H1 (cell line): ENCODE measurements around the gene PBX1. TPM values are rescaled to one million over a fixed set of nuclear protein-coding genes. Genes with fewer than 3 reads are reported as not detected.

ENCODE experiments used
- CTCF ChIA-PET: fragments of 300-600 bp; sonication (Branson Sonifier 250); formaldehyde crosslinking; loops from one replicate; lab custom pipeline; 2021; ENCODE audit not compliant: partially characterized antibody; lab: Charles Lee
- POLR2A ChIA-PET: fragments of 300-600 bp; sonication (Branson Sonifier 250); formaldehyde crosslinking; loops from one replicate; lab custom pipeline; 2021; ENCODE audit warnings: inconsistent platforms; ENCODE audit not compliant: partially characterized antibody; lab: Charles Lee
- DNase-seq, 2 experiments: peaks; one replicate each; pipeline versions ENCODE4 v3.0.0 to v3.0.0-alpha.2; 2010 to 2022; ENCODE audit warnings: low spot score in 2 of 2, low read depth in 1 of 2, mixed read lengths in 1 of 2
- FAIRE-seq: peaks from 2 replicates; lab custom pipeline; 2011; peaks lifted over from hg19 to GRCh38; lab: Jason Lieb, UNC
- H2AFZ ChIP-seq: 2 replicates; pipeline ENCODE4 v1.8.1; 2012; ENCODE audit warnings: low read length, inconsistent platforms
- H2AK5ac ChIP-seq: 2 replicates; pipeline ENCODE4 v1.6.1; 2013; ENCODE audit warnings: low read depth, low read length
- H2BK120ac ChIP-seq: replicated peaks from 2 replicates; pipeline ENCODE3; 2013; ENCODE audit warnings: low read depth, low read length, inconsistent platforms
- H2BK12ac ChIP-seq: 2 replicates; pipeline ENCODE4 v1.6.1; 2013; ENCODE audit warnings: low read depth, low read length
- H2BK15ac ChIP-seq: 2 replicates; pipeline ENCODE4 v1.6.1; 2013; ENCODE audit warnings: low read length
- H2BK20ac ChIP-seq: 2 replicates; pipeline ENCODE4 v1.6.1; 2013; ENCODE audit warnings: low read length
- H2BK5ac ChIP-seq: 2 replicates; pipeline ENCODE4 v1.6.1; 2013; ENCODE audit warnings: low read depth, low read length
- H3K14ac ChIP-seq: 2 replicates; pipeline ENCODE4 v1.6.1; 2013; ENCODE audit warnings: inconsistent platforms; ENCODE audit not compliant: insufficient read length
- H3K18ac ChIP-seq: 2 replicates; pipeline ENCODE4 v1.6.1; 2013; ENCODE audit warnings: low read length; ENCODE audit errors: extremely low read depth
- H3K23ac ChIP-seq: 2 replicates; pipeline ENCODE4 v1.6.1; 2013; ENCODE audit warnings: inconsistent platforms; ENCODE audit not compliant: insufficient read length
- H3K23me2 ChIP-seq: 2 replicates; pipeline ENCODE4 v1.6.1; 2013; ENCODE audit warnings: low read depth, low read length
- H3K27ac ChIP-seq: 2 replicates; pipeline ENCODE4 v1.6.1; 2011; ENCODE audit warnings: low read depth, low read length, inconsistent platforms
- H3K27me3 ChIP-seq, 4 experiments: replicated peaks in 1 of 4; 1 replicate in 1 of 4; 2 replicates in 3 of 4; pipeline versions ENCODE4 v1.6.1 to v1.8.1; 2011 to 2013; ENCODE audit warnings: low read length in 3 of 4, mild to moderate bottlenecking in 3 of 4, inconsistent platforms in 2 of 4, mixed read lengths in 2 of 4, moderate library complexity in 1 of 4; ENCODE audit not compliant: control insufficient read depth in 3 of 4, insufficient read depth in 3 of 4; ENCODE audit errors: extremely low read depth in 1 of 4
- H3K36me3 ChIP-seq, 4 experiments: 2 replicates each; pipeline versions ENCODE4 v1.6.1 to v1.8.1; 2011 to 2013; ENCODE audit warnings: mild to moderate bottlenecking in 4 of 4, low read length in 3 of 4, moderate library complexity in 2 of 4, control low read depth in 1 of 4, inconsistent platforms in 1 of 4; ENCODE audit not compliant: insufficient read depth in 4 of 4, control insufficient read depth in 2 of 4
- H3K4ac ChIP-seq: replicated peaks from 2 replicates; pipeline ENCODE3; 2013; ENCODE audit warnings: low read length, low read depth, mixed read lengths, inconsistent platforms; ENCODE audit not compliant: insufficient read length
- H3K4me1 ChIP-seq, 4 experiments: replicated peaks in 1 of 4; 1 replicate in 1 of 4; 2 replicates in 3 of 4; pipeline versions ENCODE4 v1.6.1 to v1.8.1; 2011 to 2013; ENCODE audit warnings: low read length in 3 of 4, inconsistent platforms in 2 of 4, mixed read lengths in 1 of 4; ENCODE audit not compliant: insufficient read depth in 4 of 4, control insufficient read depth in 3 of 4
- H3K4me2 ChIP-seq, 2 experiments: 2 replicates each; pipeline versions ENCODE4 v1.6.1 to v1.8.1; 2011 to 2013; ENCODE audit warnings: low read depth in 2 of 2, low read length in 2 of 2, control low read depth in 1 of 2, inconsistent platforms in 1 of 2, mild to moderate bottlenecking in 1 of 2; ENCODE audit not compliant: insufficient read depth in 1 of 2
- H3K4me3 ChIP-seq, 4 experiments: fragments of 200-600, 300-600 bp in 1 of 4; sonication (generic), shearing (Covaris generic), sonication (Bioruptor Twin) in 1 of 4; 2 replicates each; pipeline versions ENCODE4 v1.5.1 to v1.8.1; 2011 to 2016; ENCODE audit warnings: low read length in 4 of 4, low read depth in 3 of 4, control low read depth in 2 of 4, inconsistent platforms in 2 of 4, mild to moderate bottlenecking in 2 of 4, mixed read lengths in 1 of 4, moderate library complexity in 1 of 4; ENCODE audit not compliant: insufficient read depth in 2 of 4; ENCODE audit errors: extremely low read depth in 1 of 4
- H3K56ac ChIP-seq: replicated peaks from 2 replicates; pipeline ENCODE3; 2013; ENCODE audit warnings: low read depth, mild to moderate bottlenecking, mixed read lengths, low read length, inconsistent platforms; ENCODE audit not compliant: insufficient read length
- H3K79me1 ChIP-seq: 2 replicates; pipeline ENCODE4 v1.6.1; 2013; ENCODE audit warnings: low read depth, low read length, control low read depth
- H3K79me2 ChIP-seq, 2 experiments: 2 replicates each; pipeline versions ENCODE4 v1.6.1 to v1.8.1; 2012 to 2013; ENCODE audit warnings: low read length in 2 of 2, mild to moderate bottlenecking in 2 of 2, inconsistent platforms in 1 of 2; ENCODE audit not compliant: insufficient read depth in 2 of 2, control insufficient read depth in 1 of 2
- H3K9ac ChIP-seq, 4 experiments: replicated peaks in 1 of 4; 1 replicate in 1 of 4; 2 replicates in 3 of 4; pipeline versions ENCODE4 v1.6.1 to v1.8.1; 2011 to 2013; ENCODE audit warnings: low read depth in 3 of 4, low read length in 3 of 4, control low read depth in 2 of 4, mild to moderate bottlenecking in 2 of 4, moderate library complexity in 2 of 4, inconsistent platforms in 1 of 4; ENCODE audit errors: extremely low read depth in 1 of 4
- H3K9me3 ChIP-seq, 2 experiments: 2 replicates each; pipeline versions ENCODE4 v1.6.1 to v1.8.1; 2012 to 2013; ENCODE audit warnings: mild to moderate bottlenecking in 2 of 2, moderate library complexity in 2 of 2, control low read depth in 1 of 2, inconsistent platforms in 1 of 2, low read depth in 1 of 2, low read length in 1 of 2, mixed read lengths in 1 of 2; ENCODE audit not compliant: insufficient read depth in 2 of 2
- H4K20me1 ChIP-seq, 2 experiments: replicated peaks in 1 of 2; 2 replicates each; pipeline versions ENCODE3 to v1.8.1; 2011 to 2013; ENCODE audit warnings: inconsistent platforms in 2 of 2, low read length in 2 of 2, mild to moderate bottlenecking in 1 of 2; ENCODE audit not compliant: insufficient read depth in 2 of 2, control insufficient read depth in 1 of 2
- H4K5ac ChIP-seq: 2 replicates; pipeline ENCODE4 v1.6.1; 2013; ENCODE audit warnings: low read length, low read depth, mixed read lengths, inconsistent platforms; ENCODE audit not compliant: insufficient read length
- H4K8ac ChIP-seq: 2 replicates; pipeline ENCODE4 v1.8.0; 2013; ENCODE audit warnings: mild to moderate bottlenecking, moderate library complexity, low read length, inconsistent platforms; ENCODE audit not compliant: insufficient read depth; ENCODE audit errors: extremely low read depth
- H4K91ac ChIP-seq: replicated peaks from 2 replicates; pipeline ENCODE3; 2013; ENCODE audit warnings: low read length, mixed read lengths, inconsistent platforms; ENCODE audit not compliant: insufficient read length
- CBX5 ChIP-seq: fragments of 300-800, 300-1000 bp; sonication (generic); IDR thresholded peaks from 2 replicates; pipeline ENCODE4 v1.7.1; 2016; ENCODE audit warnings: antibody characterized with exemption, low read length, low read depth
- CHD1 ChIP-seq: IDR thresholded peaks from 2 replicates; pipeline ENCODE4 v1.6.1; 2012; ENCODE audit warnings: low read depth, low read length, improper control_type of control experiment
- FOSL1 ChIP-seq: IDR thresholded peaks from 2 replicates; pipeline ENCODE4 v1.6.1; 2011; ENCODE audit warnings: mild to moderate bottlenecking, low read depth, low read length, moderate library complexity; ENCODE audit not compliant: insufficient read depth
- MAX ChIP-seq: IDR thresholded peaks from 2 replicates; pipeline ENCODE4 v1.6.1; 2012; ENCODE audit warnings: inconsistent platforms
- NRF1 ChIP-seq: IDR thresholded peaks from 2 replicates; pipeline ENCODE4 v1.6.1; 2011; ENCODE audit warnings: mild to moderate bottlenecking, low read depth, low read length, improper control_type of control experiment
- POU5F1 ChIP-seq: IDR thresholded peaks from 2 replicates; pipeline ENCODE4 v1.6.1; 2011; ENCODE audit warnings: low read depth, mild to moderate bottlenecking, low read length, moderate library complexity
- RAD21 ChIP-seq, 2 experiments: IDR thresholded peaks in 1 of 2; conservative IDR thresholded peaks in 1 of 2; 2 replicates each; pipeline ENCODE4 v1.6.1; 2011; ENCODE audit warnings: low read depth in 2 of 2, low read length in 2 of 2, improper control_type of control experiment in 1 of 2, inconsistent platforms in 1 of 2, mild to moderate bottlenecking in 1 of 2, moderate library complexity in 1 of 2
- RNF2 ChIP-seq: fragments of 200-900, 300-1000 bp; sonication (generic); IDR thresholded peaks from 2 replicates; pipeline ENCODE4 v1.7.1; 2016; ENCODE audit warnings: borderline replicate concordance, low read depth, mild to moderate bottlenecking, antibody characterized with exemption, low read length; ENCODE audit not compliant: poor library complexity, severe bottlenecking; ENCODE audit errors: missing control alignments
- SIN3A ChIP-seq, 2 experiments: IDR thresholded peaks in 1 of 2; conservative IDR thresholded peaks in 1 of 2; 2 replicates each; pipeline ENCODE4 v1.6.1; 2011 to 2012; ENCODE audit warnings: low read length in 2 of 2, improper control_type of control experiment in 1 of 2, low read depth in 1 of 2, mild to moderate bottlenecking in 1 of 2
- SIX5 ChIP-seq: IDR thresholded peaks from 2 replicates; pipeline ENCODE4 v1.6.1; 2011; ENCODE audit warnings: mild to moderate bottlenecking, low read depth, low read length
- SP1 ChIP-seq: IDR thresholded peaks from 2 replicates; pipeline ENCODE4 v1.6.1; 2011; ENCODE audit warnings: low read depth, low read length
- TAF1 ChIP-seq: IDR thresholded peaks from 2 replicates; pipeline ENCODE4 v1.6.1; 2011; ENCODE audit warnings: mild to moderate bottlenecking, low read depth, low read length
- WGBS, 2 experiments: shearing (Covaris generic) in 1 of 2; methylation state at CpG; one replicate each; pipeline versions ENCODE4 v1.1.6 to v1.1.7; 2013 to 2015; ENCODE audit warnings: low lambda C conversion rate in 2 of 2, mixed read lengths in 2 of 2, inconsistent platforms in 1 of 2, low coverage in 1 of 2, missing lambda C conversion rate in 1 of 2; ENCODE audit not compliant: insufficient replicate concordance in 2 of 2, insufficient coverage in 1 of 2, insufficient read length in 1 of 2; ENCODE audit errors: extremely low coverage in 1 of 2, missing lambda C conversion rate in 1 of 2; 5-methylcytosine and 5-hydroxymethylcytosine counted together
- polyA plus RNA-seq, 7 experiments: library from polyadenylated mRNA; depleted of rRNA in 3 of 7; stranded (reverse) in 5 of 7; unstranded in 2 of 7; fragments of >200 nt in 5 of 7; fragments of 200-250 nt in 2 of 7; gene quantifications; 1 replicate in 5 of 7; 2 replicates in 1 of 7; 4 replicates in 1 of 7; pipeline versions ENCODE4 v1.2.1 to v1.2.3, GENCODE V29; 2011 to 2013; ENCODE audit warnings: missing spikeins in 2 of 7, mixed read lengths in 2 of 7
- total RNA-seq: library from RNA; stranded (reverse); fragmentation: NEBNext Ultra II Directional; extraction: Animal tissue kit (Norgen Biotek cat#: 25700); gene quantifications from 2 replicates; pipeline ENCODE4 v1.2.1, GENCODE V29; 2021

Gene PBX1
- total and polyA plus RNA-seq, 2 of the 8 experiments (the other 6 are each of a cell fraction or from before 2014, with no cell fraction given), result 87.4 to 124 TPM

GRCh38 chr1:164602101-164602422, 43.1 kb downstream of the PBX1 start:
- H3K56ac ChIP-seq, result no peak overlapping the region
- no peak overlapping the region for H4K8ac ChIP-seq
- peaks cover 1 to 15% (median 6%) of the 10 kb centered on the region in 4 experiments; a peak in 5 of 8 replicates for H3K36me3 ChIP-seq
- FAIRE-seq (peak; percentile 95), DNase-seq (no peak)
- H3K4me1 ChIP-seq, result peaks cover 17 to 43% (median 41%) of the 10 kb centered on the region in 4 experiments
- no peak overlapping the region for H2BK120ac ChIP-seq
- H3K79me1 ChIP-seq, result peaks cover 2% of the 10 kb centered on the region; the same call in 1 of the 2 replicates
- no peak overlapping the region for H3K4ac ChIP-seq
- WGBS, 2 experiments, result 14% methylated on average over 4 of the region's 4 CpGs; no CpG with 5 or more reads in 1 of the 2 experiments
- H4K5ac ChIP-seq, result no peak overlapping the region
- H3K9ac ChIP-seq, result peak overlapping the region in 1 of 4 experiments; percentile 41; a peak in 1 of 7 replicates
- H2AK5ac ChIP-seq, result no peak overlapping the region; the same call in 1 of the 2 replicates
- no peak overlapping the region for H3K14ac ChIP-seq
- peaks cover 3 to 74% of the 10 kb centered on the region in 2 experiments; a peak in 3 of 4 replicates for H3K79me2 ChIP-seq
- H3K23me2 ChIP-seq, result no peaks in the 10 kb centered on the region; the same call in 1 of the 2 replicates
- H4K91ac ChIP-seq, result no peak overlapping the region
- H4K20me1 ChIP-seq, result peaks cover 11 to 16% of the 10 kb centered on the region in 2 experiments
- H3K4me3 ChIP-seq, result peak overlapping the region in 3 of 4 experiments; percentile 16 to 44 (median 20); a peak in 4 of 8 replicates
- peak overlapping the region; percentile 59 to 64 for H3K4me2 ChIP-seq
- H2BK15ac ChIP-seq, result no peak overlapping the region
- peak overlapping the region; percentile 95; the same call in 1 of the 2 replicates for H2BK12ac ChIP-seq
- peak overlapping the region; percentile 60; the same call in 1 of the 2 replicates for H3K27ac ChIP-seq
- ChIA-PET POLR2A (interaction anchor here (0.7 to 3.1 kb wide), 13 partner anchors 10 to 96 kb away, joined by 3 to 15 read pairs (median 6); no protein-coding TSS in a partner anchor), CTCF (interaction anchor here (0.8 to 2.4 kb wide), 12 partner anchors 12 to 185 kb away, joined by 3 to 14 read pairs (median 4); no protein-coding TSS in a partner anchor)
- H3K9me3 ChIP-seq, result no peaks in the 10 kb centered on the region
- no peak overlapping the region for H3K18ac ChIP-seq
- H2AFZ ChIP-seq, result no peak overlapping the region
- no peak overlapping the region for H2BK20ac ChIP-seq
- H3K27me3 ChIP-seq, result no peaks in the 10 kb centered on the region
- H2BK5ac ChIP-seq, result peak overlapping the region; percentile 85; the same call in 1 of the 2 replicates
- H3K23ac ChIP-seq, result no peak overlapping the region
- TF ChIP-seq RAD21 (IDR thresholded peaks at IDR 0.05 in 1 of 2, conservative IDR thresholded peaks at IDR 0.05 in 1 of 2; ENCODE audit: low read depth in 2 of 2, low read length in 2 of 2), result 0 out of 4 replicates have a peak, but pooled peaks of 1 of the 2 experiments have one; percentile 9
- TF ChIP-seq SIX5, result no peak
- peak; percentile 45; the same call in 1 of the 2 replicates for TF ChIP-seq TAF1
- TF ChIP-seq MAX, result peak; percentile 90
- TF ChIP-seq SIN3A (conservative IDR thresholded peaks at IDR 0.05 in 1 of 2, IDR thresholded peaks at IDR 0.05 in 1 of 2; ENCODE audit: low read depth in 1 of 2, low read length in 2 of 2), result peak; percentile 83 to 88; a peak in 1 of 4 replicates
- TF ChIP-seq POU5F1, result no peak
- no peak for TF ChIP-seq CBX5
- no peak for TF ChIP-seq RNF2
- TF ChIP-seq FOSL1, result no peak
- no peak for TF ChIP-seq CHD1
- peak; percentile 92 for TF ChIP-seq SP1
- no peak for TF ChIP-seq NRF1
